Stimulated activated CD8-positive, alpha-beta memory T cell treated with anti-CD3 and anti-CD28 coated beads, Interleukin-7, amount 100 ng/mL, for 24 hours (primary cell): ENCODE results near the gene ALG5.
A peak's percentile ranks its signal among the peaks of the same experiment; 100 is the strongest.

Source experiments
- DNase-seq: peaks from one replicate; pipeline ENCODE4 v3.0.0-alpha.2; 2020; ENCODE audit warnings: low read depth

Gene ALG5

GRCh38 chr13:36999054-36999714, at the start of gene ALG5:
TSS of gene ALG5 (minus strand) at chr13:36999340. CDS start at chr13:36999300, 40 bp downstream.
- peak; percentile 83 for DNase-seq

GRCh38 chr13:37047846-37048245, 48.7 kb upstream of the ALG5 start:
- DNase-seq: no peak

GRCh38 chr13:37047032-37047431, 47.9 kb upstream of the ALG5 start:
- no peak for DNase-seq

- no peak for DNase-seq
These were observed 46.9 kb upstream of the ALG5 start for GRCh38 chr13:37046062-37046461.

GRCh38 chr13:37040789-37041188, 41.6 kb upstream of the ALG5 start:
- DNase-seq: no peak

- DNase-seq: no peak
These were observed 40.8 kb upstream of the ALG5 start for GRCh38 chr13:37039896-37040295.

GRCh38 chr13:37037241-37037640, 38.1 kb upstream of the ALG5 start:
- DNase-seq: no peak

GRCh38 chr13:37029617-37030016, 30.5 kb upstream of the ALG5 start:
- no peak for DNase-seq

- no peak for DNase-seq
These were observed 28.5 kb upstream of the ALG5 start for GRCh38 chr13:37027639-37028038.

- DNase-seq: no peak
These were observed 27.6 kb upstream of the ALG5 start for GRCh38 chr13:37026771-37027170.

- DNase-seq: no peak
These were observed 24.7 kb upstream of the ALG5 start for GRCh38 chr13:37023871-37024270.

- no peak for DNase-seq
These were observed 15.5 kb upstream of the ALG5 start for GRCh38 chr13:37014609-37015008.

- no peak for DNase-seq
These were observed 12.6 kb upstream of the ALG5 start for GRCh38 chr13:37011788-37012187.

- no peak for DNase-seq
These were observed 11.9 kb upstream of the ALG5 start for GRCh38 chr13:37011002-37011401.

- no peak for DNase-seq
These were observed 11.3 kb upstream of the ALG5 start for GRCh38 chr13:37010424-37010823.

GRCh38 chr13:37009692-37010091, 10.6 kb upstream of the ALG5 start:
- no peak for DNase-seq

GRCh38 chr13:37001921-37002250, 2.7 kb upstream of the ALG5 start:
- DNase-seq: no peak

- no peak for DNase-seq
These were observed 507 bp downstream of the ALG5 start for GRCh38 chr13:36998624-36999041.

GRCh38 chr13:36997716-36998427, 1.3 kb downstream of the ALG5 start:
- no peak for DNase-seq

- no peak for DNase-seq
These were observed 6.8 kb downstream of the ALG5 start for GRCh38 chr13:36992362-36992761.

GRCh38 chr13:36986462-36987240, 12.5 kb downstream of the ALG5 start:
- DNase-seq: no peak

- DNase-seq: no peak
These were observed 17.9 kb downstream of the ALG5 start for GRCh38 chr13:36981156-36981743.
